Suprapubic skin (tissue), 4 donors: Measurements from ENCODE around the gene SPPL3. TPM values are rescaled to one million over a fixed set of nuclear protein-coding genes. Genes with fewer than 3 reads are reported as not detected.

Source experiments
- DNase-seq, 2 donors: peaks; one replicate each; pipeline ENCODE4 v3.0.0-alpha.2; 2019; ENCODE audit warnings: low spot score in 2 of 2
- H3K27ac ChIP-seq: fragments of 200-600 bp; sonication (generic); one replicate; pipeline ENCODE4 v1.5.1; 2019
- H3K27me3 ChIP-seq: fragments of 200-600 bp; sonication (generic); one replicate; pipeline ENCODE4 v1.5.1; 2019
- H3K36me3 ChIP-seq: fragments of 200-600 bp; sonication (generic); one replicate; pipeline ENCODE4 v1.5.1; 2019
- H3K4me1 ChIP-seq: fragments of 200-600 bp; sonication (generic); one replicate; pipeline ENCODE4 v1.5.1; 2019
- H3K4me3 ChIP-seq: fragments of 200-600 bp; sonication (generic); one replicate; pipeline ENCODE4 v1.5.1; 2019; ENCODE audit warnings: mild to moderate bottlenecking
- H3K9me3 ChIP-seq: fragments of 200-600 bp; sonication (generic); one replicate; pipeline ENCODE4 v1.5.1; 2019
- EP300 ChIP-seq: sonication (generic); formaldehyde crosslinking; IDR thresholded peaks from one replicate; pipeline ENCODE4 v1.6.1; 2017; ENCODE audit warnings: antibody characterized with exemption
- POLR2A ChIP-seq, 2 donors: fragments of 450-650 bp; IDR thresholded peaks; one replicate each; pipeline ENCODE4 v1.6.1; 2017; ENCODE audit warnings: antibody characterized with exemption in 2 of 2, mild to moderate bottlenecking in 2 of 2, moderate library complexity in 2 of 2
- POLR2AphosphoS5 ChIP-seq, 3 donors: sonication (generic); formaldehyde crosslinking; IDR thresholded peaks; one replicate each; pipeline ENCODE4 v1.6.1; 2017; ENCODE audit warnings: antibody characterized with exemption in 3 of 3
- WGBS: methylation state at CpG from one replicate; pipeline ENCODE4 v1.1.5; 2018; 5-methylcytosine and 5-hydroxymethylcytosine counted together
- total RNA-seq, 4 donors: library from RNA; depleted of rRNA; stranded (reverse); fragments of >200 nt; gene quantifications; one replicate each; pipeline ENCODE4 v1.1.0, GENCODE V29; 2016
- TF ChIP-seq, protein P1 (sequence below), 2 donors: fragments of 200-600 bp in 1 of 2; fragments of 450-650 bp in 1 of 2; sonication (generic) in 1 of 2; IDR thresholded peaks; one replicate each; pipeline ENCODE4 v1.5.1; 2016 to 2019; ENCODE audit warnings: antibody characterized with exemption in 2 of 2, mild to moderate bottlenecking in 1 of 2, moderate library complexity in 1 of 2

The SPPL3 gene
- total RNA-seq, 4 donors from 2014 or later = 64.7 to 91.8 (median 70.6) TPM

DNA sequence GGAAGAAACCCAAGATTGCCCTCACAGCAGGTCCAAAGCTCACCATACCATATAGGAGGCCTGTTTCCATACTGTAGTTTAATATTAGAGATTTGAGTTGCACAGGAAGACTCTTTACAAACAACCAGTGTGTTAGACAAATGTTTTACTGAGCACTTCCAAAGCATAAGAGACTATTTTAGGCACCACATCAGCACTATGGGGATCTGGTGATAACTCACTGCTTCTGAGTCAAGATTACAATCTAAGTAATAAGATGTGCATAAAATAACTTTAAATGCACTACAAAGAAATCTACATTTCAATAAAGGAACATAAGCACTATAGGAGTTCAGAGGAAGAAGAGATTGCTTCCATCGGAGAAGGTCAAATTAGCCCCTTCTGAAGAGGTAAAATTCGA is 71.4 kb downstream of the SPPL3 start:
- Histone ChIP-seq H3K27ac (no peak overlapping the region), H3K36me3 (no peaks in the 10 kb centered on the region), H3K9me3 (no peaks in the 10 kb centered on the region), H3K27me3 (no peaks in the 10 kb centered on the region), H3K4me3 (no peak overlapping the region), H3K4me1 (peaks cover 31% of the 10 kb centered on the region)
- no peak for TF ChIP-seq EP300
- TF ChIP-seq POLR2A (IDR thresholded peaks at IDR 0.05) = no peak
- TF ChIP-seq, protein P1, sequence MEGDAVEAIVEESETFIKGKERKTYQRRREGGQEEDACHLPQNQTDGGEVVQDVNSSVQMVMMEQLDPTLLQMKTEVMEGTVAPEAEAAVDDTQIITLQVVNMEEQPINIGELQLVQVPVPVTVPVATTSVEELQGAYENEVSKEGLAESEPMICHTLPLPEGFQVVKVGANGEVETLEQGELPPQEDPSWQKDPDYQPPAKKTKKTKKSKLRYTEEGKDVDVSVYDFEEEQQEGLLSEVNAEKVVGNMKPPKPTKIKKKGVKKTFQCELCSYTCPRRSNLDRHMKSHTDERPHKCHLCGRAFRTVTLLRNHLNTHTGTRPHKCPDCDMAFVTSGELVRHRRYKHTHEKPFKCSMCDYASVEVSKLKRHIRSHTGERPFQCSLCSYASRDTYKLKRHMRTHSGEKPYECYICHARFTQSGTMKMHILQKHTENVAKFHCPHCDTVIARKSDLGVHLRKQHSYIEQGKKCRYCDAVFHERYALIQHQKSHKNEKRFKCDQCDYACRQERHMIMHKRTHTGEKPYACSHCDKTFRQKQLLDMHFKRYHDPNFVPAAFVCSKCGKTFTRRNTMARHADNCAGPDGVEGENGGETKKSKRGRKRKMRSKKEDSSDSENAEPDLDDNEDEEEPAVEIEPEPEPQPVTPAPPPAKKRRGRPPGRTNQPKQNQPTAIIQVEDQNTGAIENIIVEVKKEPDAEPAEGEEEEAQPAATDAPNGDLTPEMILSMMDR (IDR thresholded peaks at IDR 0.05) = no peak
- no peak for TF ChIP-seq POLR2AphosphoS5 (IDR thresholded peaks at IDR 0.05)
- 84% methylated on average over 2 of the region's 2 CpGs for WGBS
- DNase-seq = no peak

DNA sequence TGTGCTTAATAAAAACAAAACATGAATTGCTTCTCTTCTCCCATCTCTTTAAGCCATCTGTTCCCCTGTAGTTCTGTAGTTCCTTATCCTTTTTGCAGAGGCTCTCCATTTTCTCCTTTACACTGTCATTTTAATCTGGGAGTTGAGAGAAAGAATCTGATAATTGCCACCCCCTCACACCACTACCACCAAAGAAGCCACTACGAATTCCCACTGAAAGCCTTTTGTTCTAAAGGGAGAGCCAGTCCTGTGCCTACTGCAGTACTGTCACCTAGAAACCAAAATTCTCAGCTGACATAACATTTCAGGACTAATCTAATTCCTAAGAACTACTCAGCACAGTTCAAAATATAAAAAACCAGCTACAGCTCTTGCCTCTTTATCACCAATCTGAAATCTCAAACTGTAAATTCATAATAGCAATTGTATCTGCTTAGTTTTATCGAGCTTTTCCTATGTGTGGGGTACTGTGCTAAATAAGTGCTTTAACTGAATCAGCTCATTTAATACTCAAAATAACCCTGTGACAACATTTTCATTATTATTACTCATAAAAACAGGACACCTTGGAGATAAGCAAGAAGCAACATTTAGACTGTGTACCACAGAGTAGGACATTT is 72.4 kb downstream of the SPPL3 start:
- TF ChIP-seq POLR2AphosphoS5 (IDR thresholded peaks at IDR 0.05) = no peak
- no peak for TF ChIP-seq POLR2A (IDR thresholded peaks at IDR 0.05)
- no peak for TF ChIP-seq EP300
- TF ChIP-seq, protein P1 (IDR thresholded peaks at IDR 0.05) = no peak
- Histone ChIP-seq H3K27me3 (no peaks in the 10 kb centered on the region), H3K27ac (no peak overlapping the region), H3K4me1 (peaks cover 36% of the 10 kb centered on the region), H3K9me3 (no peaks in the 10 kb centered on the region), H3K36me3 (no peaks in the 10 kb centered on the region), H3K4me3 (no peak overlapping the region)
- WGBS = 78% methylated on average over 2 of the region's 2 CpGs
- no peak for DNase-seq

- no peak for TF ChIP-seq POLR2AphosphoS5 (IDR thresholded peaks at IDR 0.05)
- no peak overlapping the region for H3K4me3 ChIP-seq
- H3K36me3 ChIP-seq = no peaks in the 10 kb centered on the region
- 86% methylated on average over 4 of the region's 4 CpGs for WGBS
- H3K4me1 ChIP-seq = peaks cover 35% of the 10 kb centered on the region
- no peak for DNase-seq
- H3K9me3 ChIP-seq = no peaks in the 10 kb centered on the region
- no peaks in the 10 kb centered on the region for H3K27me3 ChIP-seq
- no peak overlapping the region for H3K27ac ChIP-seq
Measured at GRCh38 chr12:120830966-120831365, 73.2 kb downstream of the SPPL3 start.

- 42% methylated on average over 3 of the region's 3 CpGs for WGBS
- no peaks in the 10 kb centered on the region for H3K9me3 ChIP-seq
- no peaks in the 10 kb centered on the region for H3K27me3 ChIP-seq
- no peak overlapping the region for H3K4me3 ChIP-seq
- no peaks in the 10 kb centered on the region for H3K36me3 ChIP-seq
- H3K4me1 ChIP-seq = peaks cover 29% of the 10 kb centered on the region
- no peak for DNase-seq
- H3K27ac ChIP-seq = no peak overlapping the region
- no peak for TF ChIP-seq POLR2A (IDR thresholded peaks at IDR 0.05)
- TF ChIP-seq POLR2AphosphoS5 (IDR thresholded peaks at IDR 0.05) = no peak
- TF ChIP-seq EP300 = no peak
- TF ChIP-seq, protein P1 (IDR thresholded peaks at IDR 0.05) = no peak
Measured at GRCh38 chr12:120830052-120830940, 73.9 kb downstream of the SPPL3 start.

DNA sequence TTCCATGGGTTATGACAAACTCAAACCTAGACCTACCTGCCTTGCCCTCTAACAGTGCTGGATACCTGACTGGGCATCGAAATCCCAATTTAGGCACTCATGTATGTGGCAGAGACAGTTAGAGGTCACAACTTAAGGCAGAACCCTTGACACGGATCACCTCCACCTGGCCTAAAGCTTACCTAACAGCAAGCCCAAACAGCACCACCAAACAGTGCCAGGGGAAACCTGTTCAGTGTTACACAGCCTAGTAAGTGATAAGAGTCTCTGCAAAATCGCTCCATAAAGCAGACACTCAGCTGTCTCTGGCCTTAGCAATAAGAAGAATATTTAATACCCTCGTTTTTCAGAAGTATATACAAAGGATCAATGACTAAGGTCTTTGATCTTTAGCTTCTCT is 77.8 kb downstream of the SPPL3 start:
- H3K9me3 ChIP-seq = no peaks in the 10 kb centered on the region
- H3K36me3 ChIP-seq = no peaks in the 10 kb centered on the region
- H3K4me1 ChIP-seq = peaks cover 11% of the 10 kb centered on the region
- DNase-seq = no peak
- H3K27ac ChIP-seq = no peak overlapping the region
- no peak overlapping the region for H3K4me3 ChIP-seq
- TF ChIP-seq POLR2A (IDR thresholded peaks at IDR 0.05) = no peak
- TF ChIP-seq EP300 = no peak
- TF ChIP-seq POLR2AphosphoS5 (IDR thresholded peaks at IDR 0.05) = no peak
- TF ChIP-seq, protein P1 (IDR thresholded peaks at IDR 0.05) = no peak
- H3K27me3 ChIP-seq = no peaks in the 10 kb centered on the region
- WGBS = 66% methylated on average over 4 of the region's 4 CpGs
